NCI-H2227 treated with DMSO at 0.1 percent for 48 hours (cell line): ENCODE results near the gene P2RY11.

ENCODE experiments used
- DNase-seq: peaks from one replicate; lab custom pipeline; 2025; lab: John Stamatoyannopoulos, UW

Gene P2RY11

DNA sequence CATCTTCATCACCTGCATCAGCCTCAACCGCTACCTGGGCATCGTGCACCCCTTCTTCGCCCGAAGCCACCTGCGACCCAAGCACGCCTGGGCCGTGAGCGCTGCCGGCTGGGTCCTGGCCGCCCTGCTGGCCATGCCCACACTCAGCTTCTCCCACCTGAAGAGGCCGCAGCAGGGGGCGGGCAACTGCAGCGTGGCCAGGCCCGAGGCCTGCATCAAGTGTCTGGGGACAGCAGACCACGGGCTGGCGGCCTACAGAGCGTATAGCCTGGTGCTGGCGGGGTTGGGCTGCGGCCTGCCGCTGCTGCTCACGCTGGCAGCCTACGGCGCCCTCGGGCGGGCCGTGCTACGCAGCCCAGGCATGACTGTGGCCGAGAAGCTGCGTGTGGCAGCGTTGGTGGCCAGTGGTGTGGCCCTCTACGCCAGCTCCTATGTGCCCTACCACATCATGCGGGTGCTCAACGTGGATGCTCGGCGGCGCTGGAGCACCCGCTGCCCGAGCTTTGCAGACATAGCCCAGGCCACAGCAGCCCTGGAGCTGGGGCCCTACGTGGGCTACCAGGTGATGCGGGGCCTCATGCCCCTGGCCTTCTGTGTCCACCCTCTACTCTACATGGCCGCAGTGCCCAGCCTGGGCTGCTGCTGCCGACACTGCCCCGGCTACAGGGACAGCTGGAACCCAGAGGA is 2.6 kb downstream of the P2RY11 start:
- no peak for DNase-seq

GRCh38 chr19:10114651-10115391 is 3.3 kb downstream of the P2RY11 start:
- no peak for DNase-seq

GRCh38 chr19:10115392-10116084 is 4.0 kb downstream of the P2RY11 start:
- DNase-seq: no peak

DNA sequence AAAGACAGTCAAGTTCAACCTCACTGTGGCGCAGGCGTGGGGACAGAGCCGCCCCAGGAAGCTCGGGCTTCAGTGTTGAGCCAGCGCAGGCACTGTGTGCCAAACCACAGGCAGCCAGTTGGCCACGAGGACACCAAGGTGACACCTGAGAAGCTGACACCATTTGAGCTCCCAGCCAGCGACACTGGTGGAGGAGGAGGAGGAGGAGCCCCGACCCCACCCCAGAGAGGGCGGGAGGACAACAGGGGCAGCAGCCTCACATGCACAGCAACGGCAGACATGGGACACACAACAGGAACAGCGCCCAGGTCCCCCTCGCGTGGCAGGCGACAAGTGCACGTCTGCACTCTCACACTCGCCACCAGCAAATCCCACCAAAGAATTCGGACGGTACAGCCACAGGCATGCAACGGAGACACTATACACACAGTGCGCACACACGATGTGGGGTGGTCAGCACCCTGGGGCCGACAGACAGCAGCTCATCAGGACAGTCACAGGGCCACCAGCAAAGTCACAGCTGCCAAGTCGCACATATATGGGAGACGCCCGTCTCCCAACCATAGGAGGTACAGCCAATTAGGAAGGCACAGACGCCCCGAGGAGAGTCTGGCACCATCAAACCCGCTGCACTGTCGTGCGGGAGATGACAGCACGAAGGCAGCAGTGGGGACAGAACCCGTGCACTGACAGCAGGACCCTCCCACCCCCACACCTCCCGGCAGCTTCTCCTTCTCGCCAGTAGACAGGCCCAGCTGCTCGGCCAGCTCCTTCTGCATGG is 4.8 kb downstream of the P2RY11 start:
- no peak for DNase-seq

- DNase-seq: no peak
These were observed 5.5 kb downstream of the P2RY11 start for GRCh38 chr19:10116866-10117616.

- DNase-seq: no peak
These were observed 7.5 kb downstream of the P2RY11 start for GRCh38 chr19:10118960-10119359.

GRCh38 chr19:10120538-10121189 is 9.2 kb downstream of the P2RY11 start:
- no peak for DNase-seq

- no peak for DNase-seq
These were observed 10.6 kb downstream of the P2RY11 start for GRCh38 chr19:10122045-10122444.

DNA sequence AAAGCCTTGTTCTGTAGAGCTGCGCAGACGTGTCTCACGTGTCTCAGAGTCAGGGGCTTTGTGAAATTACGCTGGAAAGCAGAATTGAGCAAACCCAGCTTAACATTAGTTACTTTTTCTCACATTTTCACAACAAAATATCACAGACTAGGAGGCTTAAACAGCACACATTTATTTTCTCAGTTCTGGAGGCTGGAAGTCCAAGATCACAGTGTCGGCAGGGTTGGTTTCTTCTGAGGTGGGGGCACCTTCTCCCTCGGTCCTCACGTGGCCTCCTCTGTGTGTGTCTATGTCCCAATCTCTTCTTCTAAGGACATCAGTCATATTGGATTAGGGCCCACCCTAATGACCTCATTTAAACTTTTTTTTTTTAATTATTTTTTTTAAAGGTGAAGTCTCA is 12.9 kb downstream of the P2RY11 start:
- no peak for DNase-seq

- no peak for DNase-seq
These were observed 14.7 kb downstream of the P2RY11 start for GRCh38 chr19:10126213-10126639.

DNA sequence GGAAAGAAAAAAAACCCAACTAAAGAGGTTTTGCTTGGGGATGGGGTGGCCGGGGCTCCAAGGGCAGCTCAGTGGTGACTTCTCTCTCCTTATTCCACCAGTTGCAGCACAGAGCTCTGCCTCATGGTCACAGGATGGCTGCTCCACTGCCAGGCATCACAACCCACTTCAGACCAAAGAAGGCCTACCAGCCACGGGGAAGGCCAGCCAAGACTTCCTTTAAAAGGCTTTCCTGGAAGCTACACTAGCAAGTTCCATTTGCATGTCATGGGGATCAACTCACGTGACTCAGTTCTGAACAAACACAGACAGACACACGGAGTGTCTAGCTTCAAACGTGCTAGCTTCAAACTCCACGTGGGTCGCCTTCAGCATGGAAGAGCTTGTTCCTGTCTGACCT is 21.4 kb downstream of the P2RY11 start:
- DNase-seq: no peak

GRCh38 chr19:10133596-10133995 is 22.1 kb downstream of the P2RY11 start:
- no peak for DNase-seq

GRCh38 chr19:10134040-10134439 is 22.5 kb downstream of the P2RY11 start:
- DNase-seq: no peak

- DNase-seq: no peak
These were observed 24.2 kb downstream of the P2RY11 start for GRCh38 chr19:10135551-10136334.

GRCh38 chr19:10136936-10137335 is 25.4 kb downstream of the P2RY11 start:
- DNase-seq: no peak

- no peak for DNase-seq
These were observed 26.5 kb downstream of the P2RY11 start for GRCh38 chr19:10137751-10138682.

GRCh38 chr19:10138879-10139795 is 27.6 kb downstream of the P2RY11 start:
- DNase-seq: no peak

DNA sequence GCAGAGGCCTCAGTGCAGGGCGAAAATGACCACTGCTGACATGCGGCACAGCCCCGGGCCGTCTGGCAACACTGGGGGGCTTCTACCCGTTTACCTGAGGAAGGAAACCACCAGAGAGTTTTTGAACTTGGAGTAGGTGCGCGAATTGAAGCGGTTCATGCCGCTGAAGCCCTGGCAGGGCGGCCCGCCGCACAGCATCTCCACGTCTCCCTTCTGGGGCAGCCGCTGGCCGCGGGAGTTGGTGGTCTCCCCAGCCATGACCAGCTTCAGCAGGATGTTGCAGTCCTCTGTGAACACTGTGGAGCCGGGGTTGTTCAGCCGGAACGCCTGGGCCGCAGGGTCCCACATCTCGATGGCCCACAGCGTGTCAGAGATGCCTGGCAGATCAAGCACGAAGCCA is 28.5 kb downstream of the P2RY11 start:
- DNase-seq: no peak
